Thyroid gland (tissue), 4 donors: ENCODE data around the gene PALM. TPM values are rescaled to one million over a fixed set of nuclear protein-coding genes. Genes with fewer than 3 reads are reported as not detected.
A peak's percentile ranks its signal among the peaks of the same experiment; 100 is the strongest.

Source experiments
- DNase-seq, 2 donors: peaks; one replicate each; pipeline ENCODE4 v3.0.0-alpha.2; 2019
- H3K27ac ChIP-seq, 3 donors: fragments of 200-600 bp; sonication (generic); 1 replicate in 2 of 3; 2 replicates in 1 of 3; pipeline ENCODE4 v1.5.1; 2016 to 2019; ENCODE audit warnings: mild to moderate bottlenecking in 1 of 3, moderate library complexity in 1 of 3
- H3K27me3 ChIP-seq: fragments of 200-600 bp; sonication (generic); one replicate; pipeline ENCODE4 v1.5.1; 2019
- H3K36me3 ChIP-seq, 2 donors: fragments of 200-600 bp; sonication (generic); one replicate each; pipeline ENCODE4 v1.5.1; 2016 to 2019
- H3K4me1 ChIP-seq, 2 donors: fragments of 200-600 bp; sonication (generic); one replicate each; pipeline ENCODE4 v1.5.1; 2017 to 2019
- H3K4me3 ChIP-seq, 3 donors: fragments of 200-600 bp; sonication (generic); replicated peaks in 1 of 3; 1 replicate in 2 of 3; 2 replicates in 1 of 3; pipeline ENCODE4 v1.5.1; 2016; ENCODE audit warnings: mild to moderate bottlenecking in 1 of 3
- H3K9me3 ChIP-seq: fragments of 200-600 bp; sonication (generic); one replicate; pipeline ENCODE4 v1.5.1; 2017
- POLR2A ChIP-seq, 2 donors: fragments of 450-650 bp; IDR thresholded peaks; one replicate each; pipeline ENCODE4 v1.6.1; 2017; ENCODE audit warnings: antibody characterized with exemption in 2 of 2, mild to moderate bottlenecking in 2 of 2, moderate library complexity in 1 of 2
- WGBS, 2 donors: methylation state at CpG; one replicate each; pipeline ENCODE4 v1.1.5; 2017; 5-methylcytosine and 5-hydroxymethylcytosine counted together
- intact Hi-C: fragments of 100-400 bp; cut with DNase I; formaldehyde crosslinking; loops from one replicate; pipeline ENCODE4 v1.15.1; 2023
- total RNA-seq, 4 donors: library from RNA; depleted of rRNA; stranded (reverse); fragments of >200 nt; gene quantifications; one replicate each; pipeline ENCODE4 v1.2.3, GENCODE V29; 2016
- TF ChIP-seq, protein P1 (sequence below), 6 experiments: fragments of 200-600 bp in 3 of 6; fragments of 450-650 bp in 3 of 6; sonication (generic) in 3 of 6; IDR thresholded peaks; one replicate each; pipeline ENCODE4 v1.5.1; 2016 to 2019; ENCODE audit warnings: antibody characterized with exemption in 6 of 6, mild to moderate bottlenecking in 2 of 6, inconsistent platforms in 1 of 6, moderate library complexity in 1 of 6

The PALM gene
- total RNA-seq, 4 donors from 2014 or later: 18.9 to 45.5 (median 27.7) TPM

DNA sequence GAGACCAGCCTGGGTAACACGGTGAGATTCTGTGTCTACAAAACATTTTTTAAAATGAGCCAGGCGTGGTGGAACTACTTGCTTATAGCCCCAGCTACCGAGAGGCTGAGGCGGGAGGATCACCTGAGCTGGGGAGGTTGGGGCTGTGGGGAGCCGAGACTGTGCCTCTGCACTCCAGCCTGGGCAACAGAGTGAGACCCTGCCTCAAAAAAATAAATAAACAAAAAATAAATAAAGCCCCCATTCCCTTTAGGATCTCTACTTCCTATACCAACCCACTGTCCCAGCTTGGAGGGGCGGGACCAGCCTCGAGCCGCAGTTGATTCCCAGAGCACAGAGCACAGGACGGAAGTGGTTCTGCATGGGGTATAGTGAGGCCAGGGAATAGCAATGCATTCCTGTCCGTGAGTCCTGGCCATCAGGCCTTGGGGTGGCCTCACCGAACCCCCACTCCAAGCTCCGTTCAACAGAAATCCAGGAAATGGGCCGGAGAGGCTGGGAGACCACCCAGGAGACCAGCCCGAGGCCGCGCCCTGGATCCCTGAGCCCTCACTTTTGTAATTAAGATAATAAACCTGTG lies 83.7 kb downstream of the PALM start:
- Histone ChIP-seq H3K36me3 (no peaks in the 10 kb centered on the region), H3K27me3 (no peaks in the 10 kb centered on the region), H3K27ac (peak overlapping the region; percentile 31 to 45 (median 32)), H3K4me3 (no peak overlapping the region), H3K4me1 (peaks cover 11 to 44% of the 10 kb centered on the region in 2 donors), H3K9me3 (no peaks in the 10 kb centered on the region)
- DNase-seq: no peak
- 73 to 76% methylated on average over 12 to 16 of the region's 16 CpGs for whole genome bisulfite sequencing, 2 donors
- TF ChIP-seq, protein P1, sequence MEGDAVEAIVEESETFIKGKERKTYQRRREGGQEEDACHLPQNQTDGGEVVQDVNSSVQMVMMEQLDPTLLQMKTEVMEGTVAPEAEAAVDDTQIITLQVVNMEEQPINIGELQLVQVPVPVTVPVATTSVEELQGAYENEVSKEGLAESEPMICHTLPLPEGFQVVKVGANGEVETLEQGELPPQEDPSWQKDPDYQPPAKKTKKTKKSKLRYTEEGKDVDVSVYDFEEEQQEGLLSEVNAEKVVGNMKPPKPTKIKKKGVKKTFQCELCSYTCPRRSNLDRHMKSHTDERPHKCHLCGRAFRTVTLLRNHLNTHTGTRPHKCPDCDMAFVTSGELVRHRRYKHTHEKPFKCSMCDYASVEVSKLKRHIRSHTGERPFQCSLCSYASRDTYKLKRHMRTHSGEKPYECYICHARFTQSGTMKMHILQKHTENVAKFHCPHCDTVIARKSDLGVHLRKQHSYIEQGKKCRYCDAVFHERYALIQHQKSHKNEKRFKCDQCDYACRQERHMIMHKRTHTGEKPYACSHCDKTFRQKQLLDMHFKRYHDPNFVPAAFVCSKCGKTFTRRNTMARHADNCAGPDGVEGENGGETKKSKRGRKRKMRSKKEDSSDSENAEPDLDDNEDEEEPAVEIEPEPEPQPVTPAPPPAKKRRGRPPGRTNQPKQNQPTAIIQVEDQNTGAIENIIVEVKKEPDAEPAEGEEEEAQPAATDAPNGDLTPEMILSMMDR (IDR thresholded peaks at IDR 0.05): no peak
- TF ChIP-seq POLR2A (IDR thresholded peaks at IDR 0.05): no peak
- intact Hi-C loops: no loop called here

DNA sequence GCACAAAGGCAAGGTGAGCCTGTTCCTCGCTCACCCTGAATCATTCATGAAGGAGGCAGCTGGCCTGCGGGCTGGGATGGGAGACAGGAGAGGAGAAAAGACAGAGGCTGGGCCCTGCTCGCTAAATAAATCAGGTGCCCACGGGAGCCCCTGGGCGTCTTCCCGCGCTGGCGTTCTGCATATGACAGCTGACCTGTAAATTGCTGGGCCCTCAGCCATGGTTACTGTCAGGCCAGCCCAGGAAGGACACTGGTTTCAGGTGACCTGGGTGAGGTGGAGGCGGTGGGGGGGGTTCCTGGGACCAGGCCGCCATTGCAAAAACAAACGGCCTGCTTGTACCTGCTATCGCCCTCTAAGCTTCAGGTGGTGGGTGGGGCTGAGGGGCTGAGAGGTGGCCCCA lies 85.1 kb downstream of the PALM start:
- no peak for DNase-seq
- no peak overlapping the region for H3K4me3 ChIP-seq
- peaks cover 12 to 44% of the 10 kb centered on the region in 2 donors for H3K4me1 ChIP-seq
- no peaks in the 10 kb centered on the region for H3K36me3 ChIP-seq
- no peak for TF ChIP-seq POLR2A (IDR thresholded peaks at IDR 0.05)
- TF ChIP-seq, protein P1 (IDR thresholded peaks at IDR 0.05): no peak
- no peak overlapping the region for H3K27ac ChIP-seq
- intact Hi-C loops: no loop called here
- no peaks in the 10 kb centered on the region for H3K27me3 ChIP-seq
- WGBS, 2 donors: 90 to 94% methylated on average over 12 of the region's 12 CpGs
- no peaks in the 10 kb centered on the region for H3K9me3 ChIP-seq

DNA sequence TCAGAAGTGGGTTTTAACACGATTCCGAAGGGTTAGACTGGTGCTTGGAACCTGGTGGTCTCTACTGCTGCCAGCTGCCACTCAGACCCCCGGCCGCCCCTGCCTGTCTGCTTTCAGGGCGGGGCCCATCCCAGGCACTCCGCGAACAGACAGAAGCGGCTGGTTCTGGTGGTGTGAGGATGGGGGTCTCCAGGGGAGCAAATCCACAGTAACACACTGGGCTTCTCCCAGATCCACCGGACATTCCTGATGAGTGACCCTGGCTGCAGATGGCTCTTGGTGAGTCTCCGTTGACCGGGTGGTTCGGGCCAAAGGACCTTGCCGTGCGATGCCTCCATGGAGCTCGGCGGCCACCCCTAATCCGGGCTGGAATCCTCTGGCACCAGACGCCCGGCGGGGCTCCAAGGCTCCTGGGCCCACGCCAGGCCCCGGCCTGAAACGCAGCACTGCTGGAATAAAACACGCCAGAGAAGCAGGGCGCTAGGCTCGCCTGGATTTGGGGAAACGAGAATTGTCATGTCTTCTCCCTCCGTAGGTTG lies 86.4 kb downstream of the PALM start:
- 80 to 83% methylated on average over 10 to 27 of the region's 28 CpGs for WGBS, 2 donors
- no peak for DNase-seq
- Histone ChIP-seq H3K27ac (peak overlapping the region in 1 of 3 donors; percentile 81), H3K9me3 (no peaks in the 10 kb centered on the region), H3K4me3 (no peak overlapping the region), H3K4me1 (peaks cover 21 to 46% of the 10 kb centered on the region in 2 donors), H3K36me3 (no peaks in the 10 kb centered on the region), H3K27me3 (no peaks in the 10 kb centered on the region)
- TF ChIP-seq, protein P1 (IDR thresholded peaks at IDR 0.05): no peak
- TF ChIP-seq POLR2A (IDR thresholded peaks at IDR 0.05): no peak
- intact Hi-C loops: no loop called here

DNA sequence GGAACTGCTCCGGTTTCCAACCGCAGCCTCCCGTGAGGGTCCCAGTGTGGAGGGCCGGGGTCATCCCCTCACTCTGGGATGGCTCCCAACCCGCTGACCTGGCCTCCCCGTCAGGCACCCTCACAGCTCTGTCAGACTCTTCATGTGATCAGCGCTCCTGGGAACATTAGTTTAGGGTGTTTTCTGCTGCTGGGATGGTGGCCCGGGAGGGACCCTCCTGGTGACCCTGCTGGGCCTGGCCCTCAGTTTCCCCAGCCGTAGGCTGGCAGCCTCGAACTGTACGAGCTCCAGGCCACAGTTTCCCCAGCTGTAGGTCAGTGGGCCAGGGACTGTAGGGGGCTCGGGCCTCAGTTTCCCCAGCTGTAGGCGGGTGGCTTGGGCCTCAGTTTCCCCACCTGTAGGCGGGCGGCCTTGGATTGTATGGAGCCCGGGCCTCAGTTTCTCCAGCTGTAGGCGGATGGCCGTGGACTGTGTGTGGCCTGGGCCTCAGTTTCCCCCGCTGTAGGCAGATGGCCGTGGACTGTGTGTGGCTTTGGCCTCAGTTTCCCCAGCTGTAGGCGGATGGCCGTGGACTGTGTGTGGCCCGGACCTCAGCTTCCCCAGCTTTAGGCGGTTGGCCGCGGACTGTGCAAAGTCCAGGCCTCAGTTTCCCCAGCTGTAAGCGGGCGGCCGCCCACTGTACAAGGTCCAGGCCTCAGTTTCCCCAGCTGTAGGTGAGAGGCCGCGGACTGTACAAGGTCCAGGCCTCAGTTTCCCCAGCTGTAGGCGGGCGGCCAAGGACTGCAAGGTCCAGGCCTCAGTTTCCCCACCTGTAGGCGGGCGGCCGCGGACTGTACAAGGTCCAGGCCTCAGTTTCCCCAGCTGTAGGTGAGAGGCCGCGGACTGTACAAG lies 87.2 kb downstream of the PALM start:
- H3K4me1 ChIP-seq: peaks cover 29 to 48% of the 10 kb centered on the region in 2 donors
- H3K4me3 ChIP-seq: peak overlapping the region in 2 of 3 donors; percentile 0 to 42
- H3K9me3 ChIP-seq: no peaks in the 10 kb centered on the region
- TF ChIP-seq, protein P1 (IDR thresholded peaks at IDR 0.05): no peak
- no peak for TF ChIP-seq POLR2A (IDR thresholded peaks at IDR 0.05)
- H3K27me3 ChIP-seq: no peaks in the 10 kb centered on the region
- H3K27ac ChIP-seq: peak overlapping the region in 2 of 3 donors; percentile 81 to 82
- no peak for DNase-seq
- intact Hi-C loops: no loop called here
- 73 to 92% methylated on average over 18 of the region's 39 CpGs for WGBS, 2 donors
- no peaks in the 10 kb centered on the region for H3K36me3 ChIP-seq
